ENCODE data around the gene SCUBE1.

- no peak for TF ChIP-seq YY1 (IDR thresholded peaks at IDR 0.05; ENCODE audit: insufficient read depth, insufficient read length)
- no peak for TF ChIP-seq SUZ12 (IDR thresholded peaks at IDR 0.05; ENCODE audit: extremely low read depth, insufficient read depth, insufficient read length)
Measured at GRCh38 chr22:43304831-43305590, 38.2 kb downstream of the SCUBE1 start.
